HUDEP-2 (cell line): ENCODE results near the gene VIT.
"Not testable (repeated sequence)": the region's sequence is repeated elsewhere in the genome, so short reads cannot be mapped to it uniquely, and the experiment has no call there.

ENCODE experiments used
- DNase-seq, 76 experiments: peaks; one replicate each; lab custom pipeline; 2025; ENCODE audit not compliant: unreplicated experiment in 76 of 76; lab: John Stamatoyannopoulos, UW

Gene VIT

GRCh38 chr2:36677386-36677785 is 19.1 kb upstream of the VIT start:
- DNase-seq, result no peak

- no peak for DNase-seq
Measured at GRCh38 chr2:36677996-36678605, 18.4 kb upstream of the VIT start.

GRCh38 chr2:36678856-36679255 is 17.7 kb upstream of the VIT start:
- no peak for DNase-seq

GRCh38 chr2:36680012-36680411 is 16.5 kb upstream of the VIT start:
- no peak for DNase-seq

- no peak for DNase-seq
Measured at GRCh38 chr2:36682562-36682961, 13.9 kb upstream of the VIT start.

- DNase-seq, result no peak
Measured at GRCh38 chr2:36683002-36683401, 13.5 kb upstream of the VIT start.

- DNase-seq, result not testable (repeated sequence)
Measured at GRCh38 chr2:36688291-36688690, 8.2 kb upstream of the VIT start.

- not testable (repeated sequence) for DNase-seq
Measured at GRCh38 chr2:36689013-36689412, 7.5 kb upstream of the VIT start.

GRCh38 chr2:36692121-36692520 is 4.4 kb upstream of the VIT start:
- DNase-seq, result no peak

GRCh38 chr2:36693825-36694224 is 2.7 kb upstream of the VIT start:
- no peak for DNase-seq

GRCh38 chr2:36695746-36696415 is 626 bp upstream of the VIT start:
- no peak for DNase-seq

- no peak for DNase-seq
Measured at GRCh38 chr2:36697424-36698066, 1.0 kb downstream of the VIT start.

GRCh38 chr2:36698993-36699392 is 2.5 kb downstream of the VIT start:
- no peak for DNase-seq

- DNase-seq, result no peak
Measured at GRCh38 chr2:36700311-36700710, 3.8 kb downstream of the VIT start.

- no peak for DNase-seq
Measured at GRCh38 chr2:36701391-36701795, 4.9 kb downstream of the VIT start.

- DNase-seq, result no peak
Measured at GRCh38 chr2:36701918-36702317, 5.4 kb downstream of the VIT start.

GRCh38 chr2:36702781-36703180 is 6.3 kb downstream of the VIT start:
- DNase-seq, result no peak

GRCh38 chr2:36704475-36705150 is 8.1 kb downstream of the VIT start:
- no peak for DNase-seq

GRCh38 chr2:36705326-36706020 is 9.0 kb downstream of the VIT start:
- DNase-seq, result no peak

GRCh38 chr2:36706021-36706876 is 9.7 kb downstream of the VIT start:
- no peak for DNase-seq
